GM19438 (cell line): ENCODE results near the gene JAML.
"Not testable (repeated sequence)": the region's sequence is repeated elsewhere in the genome, so short reads cannot be mapped to it uniquely, and the experiment has no call there.

Source experiments
- ATAC-seq: cut with Tn5 transposase; IDR thresholded peaks from one replicate; pipeline ENCODE4 v1.9.1; 2021; ENCODE audit warnings: low read depth; ENCODE audit not compliant: unreplicated experiment

The JAML gene

DNA sequence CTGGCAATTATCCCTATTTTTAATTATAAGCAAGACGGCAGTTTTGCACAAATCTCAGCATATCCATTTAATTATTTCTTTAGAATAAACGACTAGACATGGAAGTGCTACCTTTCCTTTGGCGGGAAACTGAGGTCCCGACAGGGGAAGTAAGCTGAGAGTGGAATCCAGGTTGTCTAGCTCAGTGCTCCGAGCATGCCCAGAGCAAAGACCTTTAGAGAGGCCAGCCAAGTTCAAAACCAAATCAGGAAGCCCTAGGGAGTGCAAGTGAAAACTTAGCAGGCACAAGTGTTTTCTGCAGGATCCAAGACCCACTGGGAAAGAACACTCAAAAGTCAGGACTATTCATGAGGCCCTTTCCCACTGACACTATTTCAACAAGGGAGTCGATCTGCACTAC is 25.7 kb downstream of the JAML start:
- no peak for ATAC-seq

DNA sequence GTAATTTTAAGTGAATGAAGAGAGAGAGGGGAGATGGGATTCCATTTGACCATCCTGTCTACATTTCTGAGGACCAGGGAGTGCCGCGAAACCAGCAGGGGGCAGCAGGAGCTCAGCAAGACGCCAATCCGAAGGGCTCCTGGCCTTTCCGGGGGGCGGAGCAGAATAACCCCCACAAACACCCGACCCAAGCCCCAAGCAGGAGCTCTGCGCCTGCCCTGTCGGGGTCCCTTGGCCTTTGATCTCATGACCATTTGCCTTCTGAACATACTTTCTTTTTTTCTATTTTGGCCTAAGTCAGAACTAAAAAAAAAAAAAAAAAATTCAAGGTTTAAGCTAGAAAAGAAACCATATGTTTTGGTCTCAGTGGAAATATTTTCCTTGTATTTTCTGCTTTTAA is 26.4 kb downstream of the JAML start:
- no peak for ATAC-seq

DNA sequence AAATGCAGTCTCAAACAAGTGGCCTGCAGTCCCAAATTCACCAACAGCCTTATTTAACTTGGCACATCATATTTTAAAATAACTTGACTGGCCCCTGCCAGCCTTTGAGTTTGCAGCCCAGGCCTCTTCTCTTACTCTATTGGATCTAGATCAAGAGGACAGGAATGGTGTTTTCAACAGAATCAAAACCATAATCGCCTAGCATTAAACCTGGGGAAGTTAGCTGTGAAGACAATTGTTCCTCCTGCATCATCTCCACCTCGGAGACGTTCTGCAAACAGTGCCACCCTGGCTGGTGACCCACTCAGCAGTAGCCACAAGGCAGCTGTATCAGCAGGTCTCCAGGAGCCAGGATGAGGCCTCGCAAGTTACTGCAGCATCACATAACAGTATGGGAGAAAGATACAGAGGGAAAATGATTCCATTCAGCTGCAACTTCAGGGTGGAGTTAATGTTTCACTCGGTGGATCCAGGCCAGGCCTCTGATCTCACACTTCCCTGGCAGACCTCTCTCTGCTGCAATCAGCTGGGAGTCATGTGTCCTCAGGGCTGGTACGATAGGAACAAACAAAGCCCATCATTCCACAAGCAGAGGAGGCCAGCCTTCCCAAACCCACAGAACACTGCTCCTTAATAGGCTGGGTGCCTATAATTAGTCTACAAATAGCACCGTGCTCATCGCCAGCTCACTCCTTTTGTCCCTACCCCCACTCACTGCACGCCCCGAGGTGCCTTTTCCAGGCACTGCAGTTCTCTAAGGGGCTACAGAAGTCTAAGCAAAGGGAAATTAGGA is 29.8 kb downstream of the JAML start:
- no peak for ATAC-seq

DNA sequence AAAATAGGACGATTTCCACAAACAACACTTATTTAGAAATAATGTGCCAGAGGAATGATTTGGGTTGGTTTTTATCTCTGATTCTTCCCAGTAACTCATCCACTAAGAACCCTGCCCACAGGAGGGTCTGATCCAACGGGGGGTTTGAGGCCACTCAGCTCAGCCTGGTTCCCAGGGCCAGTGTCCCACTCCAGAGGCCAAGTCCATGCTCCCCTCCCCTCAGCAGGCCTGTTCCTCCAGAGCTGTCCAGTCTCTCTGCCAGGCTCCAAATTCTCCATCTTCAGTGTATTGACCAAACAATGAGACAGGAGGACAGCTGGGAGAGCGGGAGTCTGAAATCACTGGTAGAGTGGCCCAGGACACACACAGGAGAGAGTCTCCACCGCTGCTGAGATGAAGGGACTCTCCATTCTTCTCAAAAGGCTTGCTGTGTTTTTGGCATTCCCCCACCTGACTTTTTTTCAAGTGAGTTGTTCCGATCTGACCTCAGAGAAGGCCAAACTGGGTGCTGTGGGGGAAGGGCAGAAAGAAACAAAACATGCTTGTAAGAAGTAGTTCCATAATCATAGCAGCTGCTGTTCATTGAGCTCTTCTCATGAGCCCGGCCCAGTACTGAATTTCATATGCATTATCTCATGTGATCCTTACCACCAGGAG is 30.8 kb downstream of the JAML start:
- no peak for ATAC-seq

DNA sequence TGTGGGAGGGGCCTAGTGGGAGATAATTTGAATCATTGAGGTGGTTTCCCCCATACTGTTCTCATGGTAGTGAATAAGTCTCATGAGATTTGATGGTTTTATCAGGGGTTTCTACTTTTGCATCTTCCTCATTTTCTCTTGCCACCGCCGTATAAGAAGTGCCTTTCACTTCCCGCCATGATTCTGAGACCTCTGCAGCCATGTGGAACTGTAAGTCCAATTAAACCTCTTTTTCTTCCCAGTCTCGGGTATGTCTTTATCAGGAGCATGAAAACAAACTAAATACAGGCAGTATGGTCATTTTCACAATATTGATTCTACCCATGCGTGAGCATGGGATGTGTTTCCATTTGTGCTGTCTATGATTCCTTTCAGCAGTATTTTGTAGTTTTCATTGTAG is 32.0 kb downstream of the JAML start:
- ATAC-seq: not testable (repeated sequence)

DNA sequence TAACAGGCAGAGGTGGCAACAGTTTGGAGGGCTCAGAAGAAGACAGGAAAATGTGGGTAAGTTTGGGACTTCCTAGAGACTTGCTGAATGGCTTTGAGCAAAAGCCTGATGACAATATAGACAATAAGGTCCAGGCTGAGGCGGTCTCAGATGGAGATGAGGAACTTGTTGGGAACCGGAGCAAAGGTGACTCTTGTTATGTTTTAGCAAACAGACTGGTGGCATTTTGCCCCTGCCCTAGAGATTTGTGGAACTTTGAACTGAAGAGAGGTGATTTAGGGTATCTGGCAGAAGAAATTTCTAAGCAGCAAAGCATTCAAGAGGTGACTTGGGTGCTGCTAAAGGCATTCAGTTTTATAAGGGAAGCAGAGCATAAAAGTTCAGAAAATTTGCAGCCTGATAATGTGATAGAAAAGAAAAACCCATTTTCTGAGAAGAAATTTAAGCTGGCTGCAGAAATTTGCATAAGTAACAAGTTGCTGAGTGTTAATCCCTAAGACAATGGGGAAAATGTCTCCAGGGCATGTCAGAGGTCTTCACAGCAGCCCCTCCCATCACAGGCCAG is 33.8 kb downstream of the JAML start:
- ATAC-seq: not testable (repeated sequence)

DNA sequence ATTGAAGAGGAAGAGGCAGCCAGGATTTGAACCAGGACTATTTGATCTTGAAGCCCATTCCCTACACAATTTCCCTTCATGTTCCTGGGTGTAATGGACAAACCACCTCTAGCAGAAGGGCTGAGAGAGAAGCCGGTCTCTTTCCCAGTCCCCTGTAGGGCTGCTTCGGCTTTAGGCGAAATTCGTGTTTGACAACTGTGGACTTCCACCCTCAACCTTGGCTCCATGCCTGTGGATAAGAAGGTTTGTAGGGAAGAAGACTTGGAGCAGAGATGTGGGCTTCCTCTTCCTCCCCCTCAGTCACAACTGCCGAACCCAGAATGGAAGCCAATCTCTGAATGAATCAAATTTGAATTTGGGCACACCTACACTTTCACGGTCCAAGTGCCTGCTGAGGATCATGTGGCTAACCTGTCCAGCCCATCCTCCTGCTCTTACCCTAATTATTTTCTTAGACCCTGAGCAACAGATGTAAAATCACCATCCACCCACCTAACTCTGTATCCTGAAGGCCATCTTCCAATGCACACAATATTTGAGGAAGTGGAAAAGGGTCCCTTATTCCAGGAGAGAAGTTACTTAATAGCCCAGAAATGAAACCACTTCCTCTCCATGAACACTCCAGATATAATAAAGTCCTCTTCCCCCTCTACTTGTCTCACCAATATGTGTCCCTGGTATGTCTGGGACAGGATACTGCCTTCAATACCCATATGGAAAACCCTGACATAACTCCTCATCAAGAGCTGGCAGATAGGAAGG is 38.3 kb downstream of the JAML start:
- no peak for ATAC-seq

DNA sequence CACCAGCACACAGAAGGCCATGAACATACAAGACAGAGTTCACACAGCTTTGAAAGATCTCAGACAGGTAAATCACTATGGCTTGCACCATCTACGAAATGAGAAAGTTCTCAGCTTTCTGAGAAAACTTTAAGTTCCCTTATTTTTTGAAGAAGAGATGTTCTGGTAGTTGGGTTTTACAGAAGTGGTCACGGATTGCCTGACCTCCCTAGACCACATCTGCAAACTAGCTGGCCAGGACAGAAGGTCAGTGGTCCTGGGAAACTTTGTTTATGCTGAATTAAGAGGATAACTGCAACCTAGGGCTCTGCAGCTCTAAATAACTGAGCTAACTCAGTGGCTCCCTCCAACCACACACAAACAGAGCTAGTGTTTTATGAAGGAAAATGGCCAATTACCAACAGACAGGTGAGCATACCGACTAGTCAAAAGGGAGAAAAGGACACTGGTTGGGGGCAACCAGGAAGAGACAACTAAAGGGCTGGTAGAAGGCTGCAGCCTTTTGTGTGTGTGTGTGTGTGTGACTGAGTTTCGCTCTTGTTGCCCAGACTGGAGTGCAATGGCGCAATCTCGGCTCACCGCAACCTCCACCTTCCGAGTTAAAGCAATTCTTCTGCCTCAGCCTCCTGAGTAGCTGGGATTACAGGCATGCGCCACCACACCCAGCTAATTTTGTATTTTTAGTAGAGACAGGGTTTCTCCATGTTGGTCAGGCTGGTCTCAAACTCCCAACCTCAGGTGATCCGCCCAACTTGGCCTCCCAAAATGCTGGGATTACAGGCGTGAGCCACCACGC is 39.8 kb downstream of the JAML start:
- no peak for ATAC-seq

DNA sequence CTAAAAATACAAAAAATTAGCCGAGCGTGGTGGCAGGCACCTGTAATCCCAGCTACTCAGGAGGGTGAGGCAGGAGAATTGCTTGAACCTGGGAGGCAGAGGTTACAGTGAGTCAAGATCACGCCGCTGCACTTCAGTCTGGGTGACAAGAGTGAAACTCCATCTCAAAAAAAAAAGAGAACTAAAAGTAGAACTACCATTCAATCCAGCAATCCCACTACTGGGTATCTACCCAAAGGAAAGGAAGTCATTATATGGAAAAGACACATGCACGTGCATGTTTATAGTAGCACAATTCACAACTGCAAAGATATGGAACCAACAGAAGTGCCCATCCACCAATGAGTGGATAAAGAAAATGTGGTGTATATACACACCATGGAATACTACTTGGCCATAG is 41.1 kb downstream of the JAML start:
- not testable (repeated sequence) for ATAC-seq

DNA sequence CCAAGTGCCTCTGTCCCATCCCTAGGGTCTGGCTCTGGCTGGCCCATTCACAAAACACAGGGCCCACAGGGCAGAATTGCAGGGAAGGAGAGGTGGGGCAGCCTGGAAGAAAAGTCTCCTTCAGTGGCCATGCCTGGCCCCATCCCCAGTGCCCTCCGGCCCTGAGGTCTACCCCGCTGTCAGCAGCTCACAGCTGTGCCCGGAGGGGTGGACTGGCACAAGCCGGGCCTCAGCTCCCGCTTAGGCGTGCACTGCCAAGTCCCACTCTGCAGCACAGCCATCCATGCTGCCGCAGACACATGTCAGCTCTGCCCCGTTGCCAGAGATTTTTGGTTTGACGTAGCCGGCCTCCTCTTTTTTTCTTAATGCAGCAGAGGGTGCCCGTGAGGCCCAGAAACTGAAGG is 44.5 kb downstream of the JAML start:
- no peak for ATAC-seq

DNA sequence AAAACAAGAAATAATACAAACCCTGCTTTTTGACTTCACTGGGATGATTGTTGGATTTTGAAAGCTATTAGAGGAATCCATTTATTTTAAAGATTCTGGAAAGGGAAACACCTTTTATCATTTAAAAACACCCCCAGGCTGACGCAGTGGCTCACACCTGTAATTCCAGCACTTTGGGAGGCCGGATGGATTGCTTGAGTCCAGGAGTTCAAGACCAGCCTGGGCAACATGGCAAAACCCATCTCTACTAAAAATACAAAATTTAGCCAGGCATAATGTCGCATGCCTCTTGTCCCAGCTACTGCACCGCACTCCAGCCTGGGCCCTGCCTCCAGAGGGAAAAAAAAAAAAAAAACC is 48.1 kb downstream of the JAML start:
- ATAC-seq: no peak

DNA sequence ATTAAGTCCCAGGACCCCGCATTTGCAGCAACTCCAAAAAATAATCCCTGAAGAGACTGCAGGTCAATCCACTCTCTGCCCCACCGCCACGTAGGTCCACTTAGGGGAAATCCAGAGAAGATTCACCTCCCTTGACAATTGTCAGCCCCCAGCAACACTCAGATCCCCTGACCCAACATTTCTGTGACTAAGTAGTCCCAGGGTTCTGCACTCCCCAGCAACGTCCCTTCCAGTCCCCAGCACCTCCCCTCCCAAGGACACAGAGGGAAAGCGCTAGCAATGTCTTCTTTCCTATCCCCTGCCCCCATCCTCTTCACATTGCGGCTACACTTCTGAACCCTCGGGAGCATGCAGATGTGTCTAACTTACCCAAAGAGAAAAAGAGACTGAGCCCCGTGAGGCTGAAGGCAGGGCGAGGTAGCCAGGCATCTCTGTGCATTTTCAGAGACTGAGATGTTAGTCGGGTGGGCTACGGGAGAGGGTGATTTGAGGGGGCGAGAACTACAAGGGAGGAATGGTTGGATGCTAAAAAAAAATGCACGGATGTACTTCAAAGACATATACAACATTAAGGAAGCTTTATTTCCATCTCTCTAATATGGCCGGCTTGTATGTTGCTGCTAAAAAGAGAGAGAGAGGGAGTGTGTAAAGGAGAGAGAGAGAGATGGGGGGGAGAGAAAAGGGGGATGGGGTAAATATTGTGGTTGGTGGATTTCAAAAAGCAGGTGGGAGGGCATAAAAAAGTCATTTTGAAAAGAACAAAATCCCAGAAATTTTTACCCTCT is 48.6 kb downstream of the JAML start, which contains the start of gene SCN2B:
TSS of gene SCN2B (minus strand) at position 647 of the 785 bp plus-strand sequence. CDS start at position 439, 208 bp downstream.
- no peak for ATAC-seq

DNA sequence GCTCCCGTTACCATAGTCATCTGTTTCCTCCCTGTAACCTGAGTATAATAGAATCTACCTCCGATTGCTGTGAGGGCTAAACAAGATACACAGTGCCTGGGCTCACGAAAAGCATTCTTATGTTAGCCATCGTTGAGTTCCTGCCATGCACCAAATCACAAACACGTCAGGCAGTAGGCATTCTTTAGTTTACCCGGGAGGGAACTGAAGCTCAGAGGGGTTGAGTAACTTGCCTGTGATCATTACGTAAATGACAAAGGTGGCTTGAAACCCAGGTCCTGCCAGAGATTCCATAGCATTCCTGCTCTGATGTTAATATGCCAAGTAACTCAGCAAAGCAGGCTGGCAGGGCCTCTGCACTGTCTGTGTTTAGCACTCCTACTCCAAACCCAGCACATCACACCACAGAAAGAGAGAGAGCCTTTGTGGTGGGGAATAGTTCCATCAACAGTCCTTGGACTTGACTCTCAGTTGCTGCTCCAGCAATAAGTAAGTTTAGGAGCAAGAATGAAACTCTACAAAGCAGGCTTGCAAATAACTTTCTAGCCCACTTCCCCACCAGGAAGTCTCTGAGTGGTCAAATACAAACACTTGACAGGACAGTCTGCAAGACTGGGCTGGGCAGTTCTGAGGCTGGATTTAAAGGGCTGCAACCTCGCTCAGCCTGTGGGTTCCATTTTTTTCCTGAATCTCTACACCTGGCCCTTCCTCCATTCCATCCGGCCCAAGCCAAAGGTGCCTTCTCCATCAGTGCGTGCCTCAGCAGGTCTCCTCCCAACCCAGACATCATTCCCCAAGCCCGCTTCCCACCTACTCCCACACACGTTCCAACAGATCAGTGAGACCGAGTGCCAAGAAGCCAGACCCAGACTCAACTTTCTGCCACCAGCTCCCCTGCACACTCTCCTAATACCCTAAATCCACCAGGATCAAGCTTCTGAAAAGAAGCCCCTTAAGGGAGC is 49.5 kb downstream of the JAML start:
- no peak for ATAC-seq

DNA sequence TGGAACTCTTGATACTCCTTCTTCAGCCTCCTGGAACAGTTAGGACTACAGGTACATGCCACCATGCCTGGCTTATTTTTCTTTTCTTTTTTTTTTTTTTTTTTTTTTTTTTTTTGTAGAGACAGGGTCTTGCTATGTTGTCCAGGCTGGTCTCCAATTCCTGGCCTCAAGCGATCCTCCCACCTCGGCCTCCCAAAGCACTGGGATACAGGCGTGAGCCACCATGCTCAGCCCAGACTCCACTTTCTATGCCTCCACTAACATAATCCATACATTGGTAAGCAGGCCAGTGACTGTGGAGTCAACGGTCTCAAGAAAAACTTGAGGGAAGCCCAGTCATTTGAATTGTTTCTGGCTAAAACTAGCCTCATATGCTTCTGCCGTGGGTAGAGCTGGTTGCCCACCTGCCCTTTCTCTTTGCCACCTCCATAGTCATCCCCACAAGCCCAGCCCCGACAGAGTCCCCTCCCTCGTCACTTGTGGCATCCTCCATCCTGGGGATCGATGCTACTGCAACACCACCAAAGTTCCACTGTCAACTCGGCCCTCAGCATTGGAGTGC is 50.7 kb downstream of the JAML start:
- ATAC-seq: no peak

DNA sequence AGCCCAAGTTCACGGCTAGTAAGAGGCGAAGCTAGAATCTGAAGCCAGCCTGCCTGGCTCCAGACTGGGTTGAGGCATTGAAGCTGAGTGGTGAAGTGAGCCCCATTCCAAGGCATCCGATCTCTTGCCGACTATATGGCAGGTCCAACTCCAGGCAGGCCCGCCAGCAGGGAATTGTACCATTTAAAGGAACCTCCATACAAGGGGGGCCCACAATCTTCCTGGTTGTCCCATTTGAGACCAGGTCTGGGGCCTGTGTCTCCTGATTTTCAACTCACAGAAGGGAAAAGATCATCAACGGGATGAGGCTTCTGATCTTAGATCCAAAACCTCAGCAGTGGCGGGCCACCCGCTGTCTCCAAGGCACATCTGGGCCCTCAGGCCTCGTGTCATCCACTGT is 52.5 kb downstream of the JAML start:
- no peak for ATAC-seq

DNA sequence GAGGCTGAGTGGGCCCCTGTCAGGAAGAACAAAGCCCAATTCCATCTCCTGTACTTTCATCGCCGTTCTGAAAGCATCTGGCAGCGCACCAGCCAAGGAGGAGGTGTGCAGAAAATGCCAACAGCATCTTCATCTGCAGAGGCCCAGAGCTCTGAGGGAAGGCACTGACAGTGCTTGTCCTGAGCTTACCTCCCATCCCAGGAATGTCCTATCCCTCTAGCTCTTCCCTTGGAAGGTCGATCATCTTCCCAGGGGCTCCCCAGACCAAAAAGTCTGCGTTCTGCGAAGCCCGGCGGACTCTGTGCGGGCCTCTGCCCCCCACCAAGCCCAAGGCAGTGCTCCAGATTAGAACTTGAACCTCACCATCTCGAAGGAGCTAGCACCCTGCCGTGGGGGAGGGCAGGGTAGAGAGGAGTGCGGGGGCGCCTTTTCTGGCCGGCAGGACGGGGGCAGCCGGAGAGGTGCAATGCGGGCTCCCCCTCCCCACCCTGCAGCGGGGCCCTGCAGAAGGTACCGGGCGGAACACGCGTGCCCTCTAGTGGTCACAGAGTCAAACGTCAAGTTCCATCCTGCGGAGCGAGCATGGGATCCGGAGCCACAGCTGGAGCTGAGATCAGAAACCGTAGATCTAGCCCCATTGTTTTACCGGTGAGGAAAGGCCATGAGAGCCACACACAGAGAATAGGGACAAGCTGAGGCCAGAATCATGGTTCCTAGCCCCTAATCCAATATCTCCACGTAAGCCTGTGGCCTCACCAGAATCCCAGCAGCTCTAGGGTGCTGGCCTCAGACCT is 53.3 kb downstream of the JAML start:
- no peak for ATAC-seq

DNA sequence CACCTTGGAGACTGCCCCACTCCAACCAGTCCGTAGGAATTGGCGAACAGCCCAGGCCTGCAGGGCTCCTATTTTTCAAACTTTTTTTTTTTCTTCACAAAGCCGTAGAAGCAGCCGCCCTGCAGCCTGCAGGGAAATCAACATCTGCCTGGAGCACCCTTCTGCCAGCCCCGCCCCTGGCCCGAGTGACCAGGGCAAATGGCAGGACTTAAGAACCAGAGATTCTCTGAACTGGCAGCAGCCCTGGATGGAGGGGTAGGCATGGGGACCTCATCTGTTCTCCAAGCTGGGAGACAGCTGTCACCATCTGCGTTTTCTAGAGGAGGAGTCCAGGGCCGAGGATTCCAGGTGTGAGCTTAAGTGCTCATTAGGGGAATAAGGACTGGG is 53.9 kb downstream of the JAML start:
- ATAC-seq: no peak
